Spleen (tissue), 3 donors: Measurements from ENCODE around the gene EGLN3.

Experiments used
- POLR2A ChIP-seq, 3 donors: fragments of 450-650 bp; IDR thresholded peaks; one replicate each; pipeline ENCODE4 v1.5.1; 2017; ENCODE audit warnings: antibody characterized with exemption in 3 of 3, mild to moderate bottlenecking in 1 of 3
- POLR2AphosphoS5 ChIP-seq, 3 donors: sonication (generic); formaldehyde crosslinking; IDR thresholded peaks; one replicate each; pipeline ENCODE4 v1.5.1; 2017; ENCODE audit warnings: antibody characterized with exemption in 3 of 3

GRCh38 chr14:33927944-33928343 lies 22.9 kb downstream of the EGLN3 start:
- TF ChIP-seq POLR2A (IDR thresholded peaks at IDR 0.05) (no peak), POLR2AphosphoS5 (IDR thresholded peaks at IDR 0.05) (no peak)
